Measurements from ENCODE around the gene CDH13. TPM values are rescaled to one million over a fixed set of nuclear protein-coding genes. Genes with fewer than 3 reads are reported as not detected.

The CDH13 gene
- total RNA-seq, 2 experiments from 2014 or later: not detected

DNA sequence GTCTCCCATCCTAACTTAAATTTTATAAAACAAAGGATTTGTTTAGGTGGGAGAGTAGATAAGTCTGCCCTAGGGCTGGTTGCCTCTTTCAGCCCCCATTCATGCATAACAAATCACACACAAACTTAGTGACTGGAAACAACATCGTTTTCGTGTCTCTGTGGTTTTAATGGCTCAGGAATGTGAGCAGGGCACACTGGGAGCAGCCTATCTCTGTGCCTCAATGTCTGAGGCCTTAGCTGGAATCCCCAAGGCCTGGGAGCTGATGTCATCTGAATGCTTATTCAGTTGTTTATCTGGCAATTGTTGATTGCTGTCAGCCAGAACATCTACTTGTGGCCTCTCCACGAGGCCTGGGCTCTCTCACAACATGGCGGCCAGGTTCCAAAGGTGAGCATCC is 1079.1 kb downstream of the CDH13 start:
- Mint-ChIP-seq H3K4me3 (no peak overlapping the region), H3K9me3 (no peaks in the 10 kb centered on the region), H3K27me3 (peaks cover 2% of the 10 kb centered on the region), H3K4me1 (ENCODE audit: low read depth) (no peaks in the 10 kb centered on the region), H3K36me3 (no peaks in the 10 kb centered on the region), H3K27ac (no peak overlapping the region)
- POLR2A ChIA-PET: no interaction called here
- no peak for DNase-seq
- CTCF ChIA-PET: no interaction called here
- intact Hi-C loops (cut with micrococcal nuclease): no loop called here

DNA sequence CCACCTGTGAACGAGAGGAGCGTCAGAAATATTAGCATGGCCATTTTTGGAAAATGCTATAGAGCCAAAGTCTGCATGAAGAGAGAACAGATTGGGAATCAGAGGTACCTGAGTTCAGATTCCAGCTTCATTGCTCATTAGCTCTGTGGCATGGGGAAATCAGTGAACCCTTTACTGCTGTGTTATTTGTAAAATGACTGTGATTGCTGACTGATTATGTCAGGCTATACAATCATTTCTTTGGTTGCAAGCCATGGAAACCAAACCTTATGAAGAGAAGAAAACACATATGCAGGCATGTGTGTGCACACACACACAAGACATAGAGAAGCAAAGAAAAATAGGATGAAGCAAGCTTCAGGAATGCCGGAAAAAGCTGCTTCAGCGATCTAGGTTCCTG is 1079.6 kb downstream of the CDH13 start:
- intact Hi-C loops (cut with micrococcal nuclease): no loop called here
- H3K4me3 Mint-ChIP-seq: no peak overlapping the region
- H3K9me3 Mint-ChIP-seq: no peaks in the 10 kb centered on the region
- ChIA-PET CTCF (no interaction called here), POLR2A (no interaction called here)
- no peak for DNase-seq
- no peak overlapping the region for H3K27ac Mint-ChIP-seq
- H3K36me3 Mint-ChIP-seq: no peaks in the 10 kb centered on the region
- H3K27me3 Mint-ChIP-seq: peaks cover 2% of the 10 kb centered on the region
- H3K4me1 Mint-ChIP-seq (ENCODE audit: low read depth): no peaks in the 10 kb centered on the region

DNA sequence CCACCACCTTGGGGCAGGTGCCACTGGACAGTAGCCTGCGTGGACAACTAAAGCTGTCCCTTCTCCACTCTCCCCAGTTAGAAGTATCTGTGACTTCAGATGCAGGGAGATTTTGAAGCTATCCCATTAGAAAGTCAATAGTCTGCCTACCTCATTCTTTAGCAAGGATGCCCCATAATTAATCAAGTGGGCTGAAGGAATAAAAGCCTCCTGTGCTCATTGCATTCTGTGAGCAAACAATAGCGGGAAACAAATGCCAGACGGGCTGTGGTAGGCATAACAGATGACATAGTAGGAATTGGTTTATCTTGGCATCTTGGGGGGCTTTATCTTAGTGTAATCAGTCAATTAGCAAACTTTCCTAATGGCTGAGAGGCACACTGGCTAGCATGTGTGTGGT is 1084.3 kb downstream of the CDH13 start:
- H3K27me3 Mint-ChIP-seq: peaks cover 2% of the 10 kb centered on the region
- POLR2A ChIA-PET: no interaction called here
- H3K4me3 Mint-ChIP-seq: no peak overlapping the region
- no peak overlapping the region for H3K27ac Mint-ChIP-seq
- no peaks in the 10 kb centered on the region for H3K36me3 Mint-ChIP-seq
- intact Hi-C loops (cut with micrococcal nuclease): no loop called here
- H3K4me1 Mint-ChIP-seq (ENCODE audit: low read depth): no peaks in the 10 kb centered on the region
- DNase-seq: no peak
- no peaks in the 10 kb centered on the region for H3K9me3 Mint-ChIP-seq
- CTCF ChIA-PET: no interaction called here

DNA sequence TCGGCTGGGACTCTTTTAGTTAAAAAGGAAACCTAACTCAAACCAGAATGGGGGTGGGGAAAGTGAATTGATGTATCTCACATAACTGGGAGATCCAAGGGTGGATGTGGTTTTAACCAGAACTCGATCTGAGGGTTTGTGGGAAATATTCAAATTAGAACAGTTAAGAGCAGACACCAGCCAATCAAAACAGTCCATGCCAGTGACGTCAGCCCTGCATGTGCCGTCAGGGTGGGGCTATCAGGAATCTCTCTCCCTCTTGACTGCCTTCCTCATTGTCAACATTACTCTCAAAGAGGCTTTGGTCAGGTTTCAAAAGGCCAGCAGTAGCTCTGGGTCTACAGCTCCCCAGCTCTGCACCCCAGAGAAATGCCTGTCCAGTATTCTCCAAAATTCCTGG is 1086.8 kb downstream of the CDH13 start:
- ChIA-PET CTCF (no interaction called here), POLR2A (no interaction called here)
- Mint-ChIP-seq H3K36me3 (no peaks in the 10 kb centered on the region), H3K4me1 (ENCODE audit: low read depth) (no peaks in the 10 kb centered on the region), H3K27me3 (peaks cover 1% of the 10 kb centered on the region), H3K4me3 (no peak overlapping the region), H3K27ac (no peak overlapping the region), H3K9me3 (no peaks in the 10 kb centered on the region)
- intact Hi-C loops (cut with micrococcal nuclease): no loop called here
- no peak for DNase-seq

DNA sequence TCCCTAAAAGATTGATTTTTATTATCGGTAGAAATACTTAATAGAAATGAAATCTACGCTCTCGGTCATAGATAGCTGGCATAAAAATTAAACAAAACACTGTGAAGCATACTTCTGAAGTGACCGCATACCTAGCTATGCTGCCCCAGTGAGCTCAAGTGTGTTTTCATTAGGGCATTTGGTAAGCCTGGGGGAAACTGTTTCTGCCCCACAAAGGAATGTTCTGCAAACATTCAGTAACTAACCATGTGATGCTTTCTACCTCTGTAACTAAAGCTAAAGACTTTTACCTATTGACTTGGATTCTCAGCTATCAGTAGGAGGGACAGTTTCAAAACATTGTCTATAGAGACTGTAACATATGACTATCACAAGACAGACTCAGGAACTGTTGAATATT is 1087.5 kb downstream of the CDH13 start:
- H3K4me1 Mint-ChIP-seq (ENCODE audit: low read depth): no peaks in the 10 kb centered on the region
- CTCF ChIA-PET: no interaction called here
- no peak overlapping the region for H3K27ac Mint-ChIP-seq

DNA sequence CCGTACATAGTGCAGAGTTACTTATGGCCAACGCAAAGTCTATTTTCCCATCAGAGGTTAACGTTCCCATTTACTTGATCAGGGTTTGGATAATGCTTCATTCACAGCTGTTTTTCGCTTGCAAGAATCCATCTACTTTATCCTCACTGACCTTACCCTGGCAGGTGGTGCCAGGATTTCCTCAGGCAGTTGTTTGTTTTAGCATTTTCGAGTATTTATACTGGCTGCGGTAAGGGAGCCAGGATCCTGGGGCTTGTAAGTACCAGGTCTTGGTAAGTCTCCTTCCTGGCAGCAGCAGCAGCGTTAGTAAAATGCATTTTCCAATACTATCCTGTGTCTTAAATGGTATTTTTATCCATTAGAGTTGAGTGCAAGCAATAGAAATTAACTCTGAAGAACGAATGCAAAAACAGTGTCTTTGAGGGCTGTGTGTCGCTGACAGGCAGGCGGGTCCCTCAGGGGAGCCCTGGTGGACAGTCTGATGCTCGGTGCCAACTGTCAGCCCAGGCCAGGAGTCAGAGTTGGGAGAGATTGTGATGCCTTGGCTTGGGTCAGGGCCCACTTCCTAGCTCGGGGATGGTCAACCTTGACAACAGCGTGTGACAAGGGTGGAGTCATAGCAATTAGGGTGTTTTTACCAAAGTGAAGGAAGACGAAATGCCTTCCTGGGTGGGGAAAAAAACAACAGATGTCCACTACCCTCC is 1088.6 kb downstream of the CDH13 start:
- no peak overlapping the region for H3K27ac Mint-ChIP-seq
- peaks cover 5% of the 10 kb centered on the region for H3K27me3 Mint-ChIP-seq
- ChIA-PET CTCF (no interaction called here), POLR2A (no interaction called here)
- intact Hi-C loops (cut with micrococcal nuclease): no loop called here
- no peaks in the 10 kb centered on the region for H3K4me1 Mint-ChIP-seq (ENCODE audit: low read depth)
- H3K4me3 Mint-ChIP-seq: no peak overlapping the region
- H3K36me3 Mint-ChIP-seq: no peaks in the 10 kb centered on the region
- no peaks in the 10 kb centered on the region for H3K9me3 Mint-ChIP-seq
- no peak for DNase-seq

More for the DNA sequence above, 1087.5 kb downstream of the CDH13 start:
- peaks cover 1% of the 10 kb centered on the region for H3K27me3 Mint-ChIP-seq
- no peak overlapping the region for H3K4me3 Mint-ChIP-seq
- intact Hi-C loops (cut with micrococcal nuclease): no loop called here
- DNase-seq: no peak
- no peaks in the 10 kb centered on the region for H3K9me3 Mint-ChIP-seq
- H3K36me3 Mint-ChIP-seq: no peaks in the 10 kb centered on the region
- POLR2A ChIA-PET: no interaction called here

DNA sequence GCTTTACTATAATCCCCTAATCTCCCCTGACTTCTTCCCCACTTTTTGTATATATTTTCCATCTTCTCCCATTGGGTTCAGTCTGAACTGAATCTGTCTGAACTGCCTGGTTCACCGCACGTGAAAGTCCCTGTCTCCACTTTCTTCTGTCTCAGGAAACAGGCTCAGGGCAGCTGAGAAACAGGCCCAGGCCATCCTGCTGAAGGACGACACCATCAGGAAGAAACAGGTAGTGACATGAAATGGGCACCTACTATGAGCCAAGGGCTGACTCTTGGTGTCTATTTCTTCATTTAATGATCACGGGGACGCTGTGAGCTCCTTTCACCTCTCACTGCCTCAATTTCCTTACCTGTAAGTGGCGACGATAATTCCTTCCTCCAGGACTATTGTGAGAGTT is 1090.5 kb downstream of the CDH13 start:
- POLR2A ChIA-PET: no interaction called here
- intact Hi-C loops (cut with micrococcal nuclease): no loop called here
- CTCF ChIA-PET: no interaction called here
- Mint-ChIP-seq H3K9me3 (no peaks in the 10 kb centered on the region), H3K36me3 (no peaks in the 10 kb centered on the region), H3K4me3 (no peak overlapping the region), H3K27ac (no peak overlapping the region), H3K4me1 (ENCODE audit: low read depth) (no peaks in the 10 kb centered on the region), H3K27me3 (peaks cover 5% of the 10 kb centered on the region)
- DNase-seq: no peak

DNA sequence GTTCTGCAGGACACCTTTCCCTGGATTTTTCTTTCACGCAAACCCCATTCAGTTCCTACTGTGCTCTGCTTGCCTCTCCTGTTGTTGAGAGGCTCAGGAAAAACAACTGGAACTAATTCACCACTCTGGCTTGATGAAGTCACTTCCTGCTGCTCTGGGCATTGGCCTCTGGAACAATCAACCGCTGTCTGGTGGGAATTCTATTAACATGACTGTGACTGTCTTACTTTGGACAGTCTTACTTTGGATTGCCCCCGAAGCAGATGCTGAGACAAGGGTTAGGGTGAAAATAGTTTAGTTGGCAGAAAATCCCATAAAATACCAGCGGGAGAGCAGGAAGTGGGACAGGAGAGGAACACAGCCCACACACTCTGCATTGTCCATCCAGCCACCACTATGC is 1091.0 kb downstream of the CDH13 start:
- intact Hi-C loops (cut with micrococcal nuclease): no loop called here
- Mint-ChIP-seq H3K27me3 (peaks cover 5% of the 10 kb centered on the region), H3K36me3 (no peaks in the 10 kb centered on the region), H3K27ac (no peak overlapping the region), H3K4me1 (ENCODE audit: low read depth) (no peaks in the 10 kb centered on the region), H3K4me3 (no peak overlapping the region), H3K9me3 (no peaks in the 10 kb centered on the region)
- ChIA-PET CTCF (no interaction called here), POLR2A (no interaction called here)
- DNase-seq: no peak

DNA sequence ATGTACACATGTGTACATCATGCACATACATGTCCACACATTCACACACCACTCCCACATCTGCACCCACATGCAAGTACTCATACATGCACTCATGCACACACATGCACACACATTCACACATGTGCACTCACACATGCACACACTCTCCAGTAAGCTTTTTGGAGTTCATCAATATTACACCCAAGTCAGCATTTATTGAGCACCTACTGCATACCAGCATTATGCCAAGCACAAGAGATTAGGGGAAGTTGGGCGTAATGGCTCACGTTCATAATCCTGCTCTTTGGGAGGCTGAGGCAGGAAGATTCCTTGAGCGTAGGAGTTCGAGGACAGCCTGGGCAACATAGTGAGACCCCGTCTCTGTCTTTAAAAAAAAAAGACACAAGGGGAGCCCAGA is 1093.4 kb downstream of the CDH13 start:
- H3K9me3 Mint-ChIP-seq: no peaks in the 10 kb centered on the region
- no peak overlapping the region for H3K27ac Mint-ChIP-seq
- peaks cover 5% of the 10 kb centered on the region for H3K27me3 Mint-ChIP-seq
- no peak overlapping the region for H3K4me3 Mint-ChIP-seq
- H3K36me3 Mint-ChIP-seq: no peaks in the 10 kb centered on the region
- DNase-seq: no peak
- ChIA-PET CTCF (no interaction called here), POLR2A (no interaction called here)
- no peaks in the 10 kb centered on the region for H3K4me1 Mint-ChIP-seq (ENCODE audit: low read depth)
- intact Hi-C loops (cut with micrococcal nuclease): no loop called here

DNA sequence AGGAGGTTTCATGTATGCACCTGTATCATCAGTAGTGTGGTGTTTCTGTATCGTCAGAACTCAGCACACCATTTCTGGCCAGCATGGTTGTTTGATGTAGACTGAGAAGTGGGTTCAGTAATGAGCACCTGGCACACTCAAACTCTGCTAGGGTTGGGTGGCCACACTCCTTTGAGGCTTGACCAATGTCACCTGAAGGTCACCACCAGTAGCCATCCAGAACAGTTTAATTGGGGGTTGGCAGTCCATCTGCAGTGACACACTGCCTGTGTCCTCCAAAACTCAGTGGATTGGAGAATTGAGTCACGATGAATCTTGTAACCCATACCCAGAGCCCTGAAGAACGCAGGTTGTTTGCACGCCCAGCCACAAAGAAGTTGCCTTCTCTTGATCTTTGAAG is 1094.2 kb downstream of the CDH13 start:
- H3K4me1 Mint-ChIP-seq (ENCODE audit: low read depth): no peaks in the 10 kb centered on the region
- no peak for DNase-seq
- H3K4me3 Mint-ChIP-seq: no peak overlapping the region
- peaks cover 5% of the 10 kb centered on the region for H3K27me3 Mint-ChIP-seq
- no peak overlapping the region for H3K27ac Mint-ChIP-seq
- POLR2A ChIA-PET: no interaction called here
- H3K9me3 Mint-ChIP-seq: no peaks in the 10 kb centered on the region
- intact Hi-C loops (cut with micrococcal nuclease): no loop called here
- CTCF ChIA-PET: no interaction called here
- H3K36me3 Mint-ChIP-seq: no peaks in the 10 kb centered on the region

DNA sequence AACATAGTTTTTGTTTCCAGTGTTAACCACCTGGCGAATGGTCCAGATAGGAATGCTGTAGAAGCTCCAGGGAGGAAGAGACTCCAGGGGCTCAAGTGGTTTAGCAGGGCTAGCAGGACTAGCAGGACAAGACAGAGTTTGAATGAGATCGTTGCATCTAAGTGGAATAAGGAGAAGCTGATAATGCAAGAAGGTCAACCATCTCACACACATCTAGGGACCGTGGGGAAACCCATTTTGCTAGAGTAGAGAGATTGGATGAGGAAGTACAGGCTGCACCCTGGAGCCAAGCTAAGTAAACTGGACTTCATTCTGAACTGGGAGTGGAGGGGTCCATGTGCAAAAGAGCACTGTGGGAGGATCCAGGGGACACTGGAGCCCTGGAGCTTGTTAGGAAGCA is 1094.9 kb downstream of the CDH13 start:
- CTCF ChIA-PET: no interaction called here
- POLR2A ChIA-PET: no interaction called here
- Mint-ChIP-seq H3K27ac (no peak overlapping the region), H3K9me3 (no peaks in the 10 kb centered on the region), H3K36me3 (no peaks in the 10 kb centered on the region), H3K4me3 (no peak overlapping the region), H3K4me1 (ENCODE audit: low read depth) (no peaks in the 10 kb centered on the region), H3K27me3 (peaks cover 5% of the 10 kb centered on the region)
- intact Hi-C loops (cut with micrococcal nuclease): no loop called here
- DNase-seq: no peak

DNA sequence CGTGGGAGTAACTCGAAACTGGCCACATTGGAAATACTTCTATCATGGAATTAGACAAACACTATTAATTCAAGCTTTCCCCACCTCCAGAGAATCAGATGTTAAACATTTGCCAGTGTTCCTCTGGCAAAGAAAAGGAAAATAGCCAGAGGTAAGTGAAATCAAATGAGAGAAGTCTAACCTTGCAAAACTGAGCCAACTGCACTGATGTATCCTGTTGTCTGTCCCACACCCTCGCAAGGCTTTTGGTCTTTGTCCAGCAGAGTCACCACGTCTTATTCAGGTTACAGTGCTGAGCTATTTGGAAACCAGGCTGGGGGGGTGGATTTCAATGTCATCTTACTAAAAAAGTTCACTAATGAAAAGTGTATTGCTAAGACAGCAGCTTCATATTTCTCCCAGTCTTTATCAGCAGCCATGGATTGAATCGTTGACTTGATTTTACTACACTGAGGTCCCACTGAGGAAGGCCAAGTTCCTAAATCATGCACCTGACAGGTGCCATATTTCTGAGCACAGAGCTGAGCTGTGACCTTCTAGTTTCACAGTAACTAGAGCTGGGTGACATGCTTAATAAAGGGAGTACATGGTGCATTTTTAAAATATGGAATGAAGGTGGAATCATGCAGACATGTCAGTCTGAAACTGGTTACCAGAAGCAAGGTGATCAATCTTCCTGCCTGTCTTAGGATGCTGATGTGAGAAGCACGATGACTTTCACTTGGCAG is 1095.9 kb downstream of the CDH13 start:
- H3K4me1 Mint-ChIP-seq (ENCODE audit: low read depth): no peaks in the 10 kb centered on the region
- H3K9me3 Mint-ChIP-seq: no peaks in the 10 kb centered on the region
- H3K27me3 Mint-ChIP-seq: peaks cover 5% of the 10 kb centered on the region

DNA sequence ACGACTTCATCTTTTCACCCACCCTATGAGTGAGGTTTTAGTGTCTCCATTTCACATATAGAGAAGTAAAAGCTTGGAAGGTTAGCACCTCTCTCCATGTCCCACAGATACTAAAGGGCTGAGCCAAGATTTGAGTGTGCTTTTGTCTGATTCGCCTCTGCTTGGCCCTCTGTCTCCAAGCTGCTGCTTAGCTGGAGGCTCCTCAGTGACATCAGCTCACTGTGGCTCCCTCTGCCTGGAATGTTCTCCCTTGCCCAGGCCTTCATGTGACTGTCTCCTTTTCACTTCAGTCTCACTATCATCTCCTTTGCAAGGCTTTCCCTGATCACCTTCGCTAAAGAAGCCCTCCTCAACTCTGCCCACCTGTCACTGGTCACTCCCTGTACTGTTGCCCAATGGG is 1096.5 kb downstream of the CDH13 start:
- intact Hi-C loops (cut with micrococcal nuclease): no loop called here
- no peak overlapping the region for H3K27ac Mint-ChIP-seq
- ChIA-PET POLR2A (no interaction called here), CTCF (no interaction called here)
- no peaks in the 10 kb centered on the region for H3K9me3 Mint-ChIP-seq
- H3K4me1 Mint-ChIP-seq (ENCODE audit: low read depth): no peaks in the 10 kb centered on the region
- no peaks in the 10 kb centered on the region for H3K36me3 Mint-ChIP-seq
- peaks cover 4% of the 10 kb centered on the region for H3K27me3 Mint-ChIP-seq
- H3K4me3 Mint-ChIP-seq: no peak overlapping the region
- DNase-seq: no peak

More for the DNA sequence above, 1095.9 kb downstream of the CDH13 start:
- DNase-seq: no peak
- H3K27ac Mint-ChIP-seq: no peak overlapping the region
- H3K4me3 Mint-ChIP-seq: no peak overlapping the region
- intact Hi-C loops (cut with micrococcal nuclease): no loop called here
- POLR2A ChIA-PET: no interaction called here
- H3K36me3 Mint-ChIP-seq: no peaks in the 10 kb centered on the region
- CTCF ChIA-PET: no interaction called here
